GM20000 (cell line): ENCODE data around the gene PRR19.
A peak's percentile ranks its signal among the peaks of the same experiment; 100 is the strongest.

Experiments used
- DNase-seq: peaks from one replicate; pipeline ENCODE4 v3.0.0; 2012; ENCODE audit warnings: low spot score
- CTCF ChIP-seq: IDR thresholded peaks from 2 replicates; pipeline ENCODE4 v1.5.1; 2012; ENCODE audit warnings: mild to moderate bottlenecking, control low read depth; ENCODE audit errors: extremely low read depth, missing control alignments

Gene PRR19

GRCh38 chr19:42269478-42270345 lies 32.2 kb upstream of the PRR19 start:
- no peak for TF ChIP-seq CTCF
- no peak for DNase-seq

GRCh38 chr19:42270346-42271044 lies 31.4 kb upstream of the PRR19 start:
- DNase-seq, result peak; percentile 68
- no peak for TF ChIP-seq CTCF

GRCh38 chr19:42271045-42271419 lies 30.9 kb upstream of the PRR19 start:
- no peak for DNase-seq

GRCh38 chr19:42271861-42272534 lies 29.9 kb upstream of the PRR19 start:
- no peak for DNase-seq
- TF ChIP-seq CTCF, result no peak

More at GRCh38 chr19:42271045-42271419, 30.9 kb upstream of the PRR19 start:
- no peak for TF ChIP-seq CTCF

GRCh38 chr19:42272535-42272897 lies 29.4 kb upstream of the PRR19 start:
- TF ChIP-seq CTCF, result no peak
- no peak for DNase-seq

GRCh38 chr19:42272989-42273406 lies 28.9 kb upstream of the PRR19 start:
- no peak for DNase-seq

More at GRCh38 chr19:42272989-42273406, 28.9 kb upstream of the PRR19 start:
- no peak for TF ChIP-seq CTCF
